ENCODE data around the gene TSEN15. TPM values are rescaled to one million over a fixed set of nuclear protein-coding genes. Genes with fewer than 3 reads are reported as not detected.
"Not testable (repeated sequence)": the region's sequence is repeated elsewhere in the genome, so short reads cannot be mapped to it uniquely, and the experiment has no call there.

Gene TSEN15
- total and polyA plus RNA-seq, 7 donors, result 15.9 to 38.7 (median 22.3) TPM

GRCh38 chr1:184085667-184086066, 34.1 kb downstream of the TSEN15 start:
- H3K27ac ChIP-seq, result no peak overlapping the region
- no peak for TF ChIP-seq CTCF (IDR thresholded peaks at IDR 0.05)
- ATAC-seq (no peak), DNase-seq (no peak)
- no peaks in the 10 kb centered on the region for H3K4me1 ChIP-seq
- H3K4me3 ChIP-seq, result no peak overlapping the region
- H3K27me3 ChIP-seq (ENCODE audit: insufficient read depth in 3 of 3, low read length in 2 of 3), result no peaks in the 10 kb centered on the region
- intact Hi-C loops (cut with DNase I), result no loop called here
- H3K9me3 ChIP-seq, result no peaks in the 10 kb centered on the region
- H3K36me3 ChIP-seq (ENCODE audit: insufficient read depth in 1 of 2, low read depth in 1 of 2), result no peaks in the 10 kb centered on the region

GRCh38 chr1:184088037-184088436, 36.5 kb downstream of the TSEN15 start:
- intact Hi-C loops (cut with DNase I), result no loop called here
- H3K36me3 ChIP-seq (ENCODE audit: insufficient read depth in 1 of 2, low read depth in 1 of 2), result no peaks in the 10 kb centered on the region
- H3K27ac ChIP-seq, result no peak overlapping the region
- TF ChIP-seq CTCF (IDR thresholded peaks at IDR 0.05), result no peak
- 74 to 85% (median 78%) methylated on average over 8 of the region's 8 CpGs for WGBS, 3 donors
- no peaks in the 10 kb centered on the region for H3K27me3 ChIP-seq (ENCODE audit: insufficient read depth in 3 of 3, low read length in 2 of 3)
- DNase-seq (no peak), ATAC-seq (no peak)
- H3K4me3 ChIP-seq, result no peak overlapping the region
- H3K9me3 ChIP-seq, result no peaks in the 10 kb centered on the region
- H3K4me1 ChIP-seq, result no peaks in the 10 kb centered on the region

- ATAC-seq, result peak in 3 of 4 donors; percentile 44 to 58 (median 46)
- DNase-seq, result no peak
- TF ChIP-seq CTCF (IDR thresholded peaks at IDR 0.05), result no peak
- WGBS, 3 donors, result 62 to 89% (median 72%) methylated on average over 2 of the region's 2 CpGs
- H3K36me3 ChIP-seq (ENCODE audit: insufficient read depth in 1 of 2, low read depth in 1 of 2), result no peaks in the 10 kb centered on the region
- no peaks in the 10 kb centered on the region for H3K4me1 ChIP-seq
- no peak overlapping the region for H3K27ac ChIP-seq
- H3K4me3 ChIP-seq, result no peak overlapping the region
- intact Hi-C loops (cut with DNase I), result no loop called here
- no peaks in the 10 kb centered on the region for H3K9me3 ChIP-seq
- no peaks in the 10 kb centered on the region for H3K27me3 ChIP-seq (ENCODE audit: insufficient read depth in 3 of 3, low read length in 2 of 3)
Measured at GRCh38 chr1:184093071-184093470, 41.5 kb downstream of the TSEN15 start.

GRCh38 chr1:184096005-184096404, 44.5 kb downstream of the TSEN15 start:
- 93 to 100% (median 97%) methylated on average over 1 of the region's 1 CpG for WGBS, 3 donors
- no peak overlapping the region for H3K27ac ChIP-seq
- H3K4me1 ChIP-seq, result no peaks in the 10 kb centered on the region
- DNase-seq (no peak), ATAC-seq (no peak)
- no peak overlapping the region for H3K4me3 ChIP-seq
- no peaks in the 10 kb centered on the region for H3K27me3 ChIP-seq (ENCODE audit: insufficient read depth in 3 of 3, low read length in 2 of 3)
- no peaks in the 10 kb centered on the region for H3K9me3 ChIP-seq
- intact Hi-C loops (cut with DNase I), result no loop called here
- H3K36me3 ChIP-seq (ENCODE audit: insufficient read depth in 1 of 2, low read depth in 1 of 2), result no peaks in the 10 kb centered on the region
- no peak for TF ChIP-seq CTCF (IDR thresholded peaks at IDR 0.05)

GRCh38 chr1:184096580-184096979, 45.0 kb downstream of the TSEN15 start:
- H3K4me3 ChIP-seq; DNase-seq; ATAC-seq; H3K27ac ChIP-seq; H3K4me1 ChIP-seq; intact Hi-C loops (cut with DNase I); H3K27me3 ChIP-seq (ENCODE audit: insufficient read depth in 3 of 3, low read length in 2 of 3); H3K9me3 ChIP-seq; H3K36me3 ChIP-seq (ENCODE audit: insufficient read depth in 1 of 2, low read depth in 1 of 2): not testable (repeated sequence)
- 85 to 91% (median 87%) methylated on average over 5 of the region's 5 CpGs for WGBS, 3 donors

Data from psoas muscle (tissue), 8 donors.